Subcutaneous abdominal adipose tissue (tissue), 5 donors: ENCODE data around the gene DNAH14.

ENCODE experiments used
- H3K27ac ChIP-seq: one replicate; pipeline ENCODE4 v1.7.0; 2013; ENCODE audit warnings: low read depth, mild to moderate bottlenecking, inconsistent platforms, low read length, moderate library complexity
- H3K27me3 ChIP-seq, 5 donors: one replicate each; pipeline ENCODE4 v1.7.0; 2013; ENCODE audit warnings: low read length in 5 of 5, inconsistent platforms in 1 of 5; ENCODE audit not compliant: control insufficient read depth in 5 of 5, insufficient read depth in 4 of 5
- H3K36me3 ChIP-seq, 5 donors: one replicate each; pipeline ENCODE4 v1.7.0; 2013; ENCODE audit warnings: low read length in 5 of 5; ENCODE audit not compliant: control insufficient read depth in 5 of 5, insufficient read depth in 5 of 5
- H3K4me1 ChIP-seq, 5 donors: one replicate each; pipeline ENCODE4 v1.7.0; 2013; ENCODE audit warnings: low read length in 5 of 5, mild to moderate bottlenecking in 3 of 5, moderate library complexity in 1 of 5; ENCODE audit not compliant: control insufficient read depth in 5 of 5, insufficient read depth in 5 of 5
- H3K4me3 ChIP-seq, 5 donors: one replicate each; pipeline ENCODE4 v1.7.0; 2013; ENCODE audit warnings: low read length in 5 of 5, low read depth in 1 of 5
- H3K9ac ChIP-seq, 5 donors: one replicate each; pipeline ENCODE4 v1.7.0; 2013; ENCODE audit warnings: low read length in 5 of 5, mild to moderate bottlenecking in 4 of 5, moderate library complexity in 3 of 5
- H3K9me3 ChIP-seq, 5 donors: one replicate each; pipeline ENCODE4 v1.7.0; 2013; ENCODE audit warnings: low read length in 5 of 5; ENCODE audit not compliant: control insufficient read depth in 5 of 5
- donor health status: healthy.
- donor health status: healthy.
- donor health status: healthy.
- donor health status: healthy.
- donor health status: healthy.

Gene DNAH14

GRCh38 chr1:224896130-224896781 lies 33.2 kb upstream of the DNAH14 start:
- Histone ChIP-seq H3K9ac (no peak overlapping the region), H3K27me3 (no peaks in the 10 kb centered on the region), H3K4me3 (no peak overlapping the region), H3K36me3 (no peaks in the 10 kb centered on the region), H3K9me3 (peaks cover 0 to 9% (median 3%) of the 10 kb centered on the region in 5 donors), H3K27ac (no peak overlapping the region), H3K4me1 (no peaks in the 10 kb centered on the region)

DNA sequence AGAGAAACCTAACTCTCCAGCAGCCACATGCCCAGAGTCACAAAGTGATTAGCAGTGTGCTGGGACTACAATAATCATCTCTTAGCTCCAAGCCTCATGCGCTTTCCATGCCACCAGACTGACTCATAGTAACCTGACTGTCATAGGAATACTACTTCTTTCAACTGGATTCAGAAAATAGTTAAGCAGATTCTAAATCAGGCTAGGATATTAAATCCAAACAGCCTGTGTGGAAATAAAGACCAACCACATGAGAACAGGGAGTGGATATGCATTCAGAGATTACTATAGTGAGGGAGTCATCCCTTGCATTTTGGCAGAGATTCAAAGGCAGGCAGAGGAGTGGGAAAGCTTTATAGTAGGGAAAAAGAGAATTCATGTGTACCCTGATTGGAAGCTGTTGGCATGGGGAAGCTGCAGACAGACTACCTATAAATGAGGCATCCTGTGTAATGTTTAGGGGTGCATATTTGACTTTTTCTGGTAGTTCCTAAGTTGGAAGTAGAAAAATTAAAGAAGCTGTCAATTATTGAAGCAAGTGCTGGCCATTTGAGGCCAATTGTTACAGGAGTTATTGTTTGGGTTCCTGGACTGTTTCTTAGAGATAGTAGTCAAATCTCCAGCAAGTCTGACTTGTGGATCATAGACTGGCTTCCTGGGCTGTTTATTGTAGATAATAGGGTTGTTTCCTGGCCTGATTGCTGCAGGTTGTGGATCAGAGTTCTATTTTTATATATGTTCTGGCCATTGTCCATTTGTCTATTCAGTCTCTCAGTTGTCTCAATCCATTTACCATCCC lies 31.7 kb upstream of the DNAH14 start:
- Histone ChIP-seq H3K27ac (no peak overlapping the region), H3K9me3 (peaks cover 0 to 9% (median 3%) of the 10 kb centered on the region in 5 donors), H3K4me1 (no peaks in the 10 kb centered on the region), H3K36me3 (no peaks in the 10 kb centered on the region), H3K4me3 (no peak overlapping the region), H3K9ac (no peak overlapping the region), H3K27me3 (no peaks in the 10 kb centered on the region)

GRCh38 chr1:224898937-224899336 lies 30.5 kb upstream of the DNAH14 start:
- H3K4me1 ChIP-seq, result no peaks in the 10 kb centered on the region
- H3K27me3 ChIP-seq, result no peaks in the 10 kb centered on the region
- H3K36me3 ChIP-seq, result no peaks in the 10 kb centered on the region
- H3K9ac ChIP-seq, result no peak overlapping the region
- H3K27ac ChIP-seq, result no peak overlapping the region
- no peak overlapping the region for H3K4me3 ChIP-seq
- H3K9me3 ChIP-seq, result peaks cover 0 to 9% (median 3%) of the 10 kb centered on the region in 5 donors

DNA sequence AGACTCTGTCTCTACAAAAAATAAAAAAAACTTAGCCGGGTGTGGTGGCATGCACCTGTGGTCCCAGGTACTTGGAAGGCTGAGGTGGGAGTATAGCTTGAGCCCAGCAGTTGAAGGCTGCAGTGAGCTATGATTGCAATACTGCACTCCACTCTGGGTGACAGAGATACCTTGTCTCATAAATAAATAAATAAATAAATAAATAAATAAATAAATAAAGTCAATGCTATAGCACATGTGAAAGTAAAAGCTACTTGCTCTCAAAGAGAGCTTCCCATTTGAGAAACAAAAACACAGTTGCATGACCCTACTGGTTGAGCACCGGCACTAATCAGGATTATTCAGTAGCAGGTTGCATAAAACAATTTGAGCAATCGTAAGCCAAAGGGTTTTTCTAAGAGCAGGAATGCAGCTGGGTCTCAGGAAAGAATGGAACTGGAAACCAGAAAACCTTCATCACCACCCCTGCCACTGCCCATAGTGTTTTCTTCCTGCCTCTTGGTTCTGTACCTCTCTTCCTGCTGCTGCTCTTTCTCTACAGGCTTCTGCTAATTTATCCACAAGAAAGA lies 29.3 kb upstream of the DNAH14 start:
- Histone ChIP-seq H3K36me3 (no peaks in the 10 kb centered on the region), H3K4me3 (no peak overlapping the region), H3K27me3 (no peaks in the 10 kb centered on the region), H3K9me3 (peaks cover 0 to 9% (median 3%) of the 10 kb centered on the region in 5 donors), H3K27ac (no peak overlapping the region), H3K9ac (no peak overlapping the region), H3K4me1 (no peaks in the 10 kb centered on the region)

- Histone ChIP-seq H3K27me3 (peaks cover 0 to 2% (median 0%) of the 10 kb centered on the region in 5 donors), H3K36me3 (no peaks in the 10 kb centered on the region), H3K9me3 (peaks cover 0 to 9% (median 3%) of the 10 kb centered on the region in 5 donors), H3K4me3 (no peak overlapping the region), H3K27ac (no peak overlapping the region), H3K4me1 (no peaks in the 10 kb centered on the region), H3K9ac (no peak overlapping the region)
These were observed 28.2 kb upstream of the DNAH14 start for GRCh38 chr1:224901087-224901810.

DNA sequence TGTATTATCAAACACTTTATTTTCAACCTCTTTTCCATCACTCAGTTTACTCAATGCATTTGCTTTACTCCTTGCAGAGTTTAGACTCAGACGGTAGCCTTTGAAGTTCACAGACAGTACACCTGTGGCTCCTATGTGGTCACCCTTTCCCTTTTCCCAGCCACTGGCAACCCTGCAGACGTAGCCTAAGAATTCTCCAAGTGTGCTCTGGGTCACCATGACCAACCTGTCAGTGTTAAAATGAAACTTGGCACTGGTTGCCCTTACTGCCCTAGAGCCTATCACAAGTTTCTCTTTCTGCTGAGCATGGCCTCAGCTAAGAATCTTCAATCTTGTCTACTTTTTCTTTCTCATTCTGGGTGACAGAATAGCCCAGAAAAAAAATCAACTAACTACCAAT lies 25.5 kb upstream of the DNAH14 start:
- Histone ChIP-seq H3K27ac (no peak overlapping the region), H3K9ac (no peak overlapping the region), H3K27me3 (peaks cover 0 to 11% (median 5%) of the 10 kb centered on the region in 5 donors), H3K9me3 (peaks cover 0 to 6% (median 0%) of the 10 kb centered on the region in 5 donors), H3K4me1 (no peaks in the 10 kb centered on the region), H3K4me3 (no peak overlapping the region), H3K36me3 (no peaks in the 10 kb centered on the region)

GRCh38 chr1:224906340-224906739 lies 23.1 kb upstream of the DNAH14 start:
- Histone ChIP-seq H3K9ac (no peak overlapping the region), H3K36me3 (no peaks in the 10 kb centered on the region), H3K27me3 (peaks cover 0 to 11% (median 5%) of the 10 kb centered on the region in 5 donors)

DNA sequence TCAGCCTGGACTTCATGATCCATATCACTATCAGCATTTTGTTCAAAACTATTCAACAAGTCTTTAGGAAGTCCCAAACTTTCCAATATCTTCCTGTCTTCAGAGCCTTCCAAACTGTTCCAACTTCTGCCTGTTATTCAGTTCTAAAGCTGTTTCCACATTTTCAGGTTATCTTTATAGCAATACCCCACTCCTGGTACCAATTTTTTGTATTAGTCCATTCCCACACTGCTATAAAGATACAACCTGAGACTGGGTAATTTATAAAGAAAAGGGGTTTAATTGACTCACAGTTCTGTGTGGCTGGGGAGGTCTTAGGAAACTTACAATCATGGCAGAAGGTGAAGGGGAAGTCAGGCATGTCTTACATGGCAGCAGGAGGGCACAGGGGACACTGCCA lies 18.3 kb upstream of the DNAH14 start:
- Histone ChIP-seq H3K4me1 (no peaks in the 10 kb centered on the region), H3K27me3 (peaks cover 0 to 10% (median 5%) of the 10 kb centered on the region in 5 donors), H3K9me3 (peaks cover 4 to 28% (median 20%) of the 10 kb centered on the region in 5 donors), H3K36me3 (no peaks in the 10 kb centered on the region), H3K27ac (no peak overlapping the region), H3K4me3 (no peak overlapping the region), H3K9ac (no peak overlapping the region)

More at GRCh38 chr1:224906340-224906739, 23.1 kb upstream of the DNAH14 start:
- Histone ChIP-seq H3K27ac (no peak overlapping the region), H3K4me1 (no peaks in the 10 kb centered on the region), H3K9me3 (peaks cover 0 to 12% (median 9%) of the 10 kb centered on the region in 5 donors), H3K4me3 (no peak overlapping the region)

- Histone ChIP-seq H3K36me3 (no peaks in the 10 kb centered on the region), H3K4me3 (no peak overlapping the region), H3K9ac (no peak overlapping the region), H3K27ac (no peak overlapping the region), H3K9me3 (peaks cover 4 to 28% (median 14%) of the 10 kb centered on the region in 5 donors), H3K4me1 (no peaks in the 10 kb centered on the region), H3K27me3 (no peaks in the 10 kb centered on the region)
These were observed 15.1 kb upstream of the DNAH14 start for GRCh38 chr1:224914292-224914900.
